GM13976 (cell line): Measurements from ENCODE around the gene TMED1.

Source experiments
- DNase-seq: peaks from one replicate; pipeline ENCODE4 v3.0.0; 2012; ENCODE audit warnings: low spot score
- CTCF ChIP-seq: IDR thresholded peaks from 2 replicates; pipeline ENCODE4 v1.5.1; 2012; ENCODE audit warnings: borderline replicate concordance, mild to moderate bottlenecking; ENCODE audit not compliant: insufficient read depth; ENCODE audit errors: extremely low read depth, missing control alignments, control extremely low read depth
- in situ Hi-C: fragments of 300-500 bp; cut with MboI; formaldehyde crosslinking; loops from one replicate; pipeline ENCODE4 v1.12.0; 2022; ENCODE audit warnings: low sequenced_read_pairs, mixed read lengths, inconsistent platforms; ENCODE audit not compliant: unreplicated experiment

Gene TMED1

GRCh38 chr19:10796653-10797052, 39.4 kb downstream of the TMED1 start:
- TF ChIP-seq CTCF: no peak
- in situ Hi-C loops: no loop called here
- DNase-seq: no peak

- in situ Hi-C loops: no loop called here
Measured at GRCh38 chr19:10789866-10790265, 46.1 kb downstream of the TMED1 start.

GRCh38 chr19:10788146-10788545, 47.9 kb downstream of the TMED1 start:
- no peak for DNase-seq
- in situ Hi-C loops: no loop called here
- no peak for TF ChIP-seq CTCF

More at GRCh38 chr19:10789866-10790265, 46.1 kb downstream of the TMED1 start:
- no peak for DNase-seq
- no peak for TF ChIP-seq CTCF

GRCh38 chr19:10784257-10784656, 51.8 kb downstream of the TMED1 start:
- in situ Hi-C loops: no loop called here
- no peak for TF ChIP-seq CTCF
- DNase-seq: no peak

- in situ Hi-C loops: no loop called here
Measured at GRCh38 chr19:10782795-10783194, 53.2 kb downstream of the TMED1 start.

More at GRCh38 chr19:10782795-10783194, 53.2 kb downstream of the TMED1 start:
- DNase-seq: no peak
- TF ChIP-seq CTCF: no peak
